GM18517 (cell line): Measurements from ENCODE around the gene KCNJ12.
"Not testable (repeated sequence)": the region's sequence is repeated elsewhere in the genome, so short reads cannot be mapped to it uniquely, and the experiment has no call there.

Experiments used
- ATAC-seq: cut with Tn5 transposase; IDR thresholded peaks from one replicate; pipeline ENCODE4 v1.9.1; 2021; ENCODE audit warnings: mild to moderate bottlenecking, moderate library complexity; ENCODE audit not compliant: unreplicated experiment

The KCNJ12 gene

DNA sequence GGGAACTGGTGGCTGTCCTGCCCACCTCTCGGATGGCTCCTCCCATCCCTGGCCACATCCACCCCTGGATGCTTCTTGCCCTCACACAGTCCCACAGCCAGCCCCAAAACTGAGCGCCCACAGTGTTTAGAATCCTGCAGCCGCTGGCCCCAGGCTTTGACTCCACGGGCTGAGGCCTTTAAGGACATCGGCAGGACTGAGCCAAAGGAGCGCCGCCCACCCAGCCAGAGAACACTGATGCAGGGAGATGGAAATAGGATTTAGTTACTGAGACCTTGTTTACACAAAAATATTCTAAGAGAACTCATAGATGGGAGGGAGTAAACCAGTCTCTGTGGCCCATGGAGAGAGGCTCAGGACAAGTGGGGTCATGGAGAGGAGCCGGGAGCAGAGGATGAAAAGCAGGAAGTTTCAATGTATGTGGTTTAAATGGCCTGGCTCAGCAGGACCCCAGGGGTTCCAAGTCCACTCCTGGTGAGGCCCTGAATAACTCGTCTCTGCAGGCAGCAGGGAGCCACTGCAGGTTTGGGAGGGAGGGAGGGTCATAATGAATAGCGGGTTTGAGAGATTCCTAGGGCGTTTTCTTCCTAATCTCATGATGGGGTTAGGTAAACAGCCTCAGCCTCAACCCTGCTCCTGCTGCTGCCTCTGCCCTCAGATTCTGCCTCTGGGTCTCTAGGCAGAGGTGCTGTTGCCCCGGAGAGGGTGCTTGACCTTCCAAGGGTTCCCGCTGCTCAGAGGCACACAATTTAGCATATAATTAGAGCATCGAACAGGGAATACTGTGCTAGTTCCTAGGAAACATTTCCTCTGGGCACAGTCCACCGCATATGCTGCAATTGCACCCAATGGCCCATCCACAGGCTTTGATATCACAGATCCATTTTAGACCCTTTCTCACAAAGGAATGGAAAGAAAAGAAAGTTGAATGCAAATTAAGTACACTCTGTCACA, 61.0 kb downstream of the KCNJ12 start:
- not testable (repeated sequence) for ATAC-seq

DNA sequence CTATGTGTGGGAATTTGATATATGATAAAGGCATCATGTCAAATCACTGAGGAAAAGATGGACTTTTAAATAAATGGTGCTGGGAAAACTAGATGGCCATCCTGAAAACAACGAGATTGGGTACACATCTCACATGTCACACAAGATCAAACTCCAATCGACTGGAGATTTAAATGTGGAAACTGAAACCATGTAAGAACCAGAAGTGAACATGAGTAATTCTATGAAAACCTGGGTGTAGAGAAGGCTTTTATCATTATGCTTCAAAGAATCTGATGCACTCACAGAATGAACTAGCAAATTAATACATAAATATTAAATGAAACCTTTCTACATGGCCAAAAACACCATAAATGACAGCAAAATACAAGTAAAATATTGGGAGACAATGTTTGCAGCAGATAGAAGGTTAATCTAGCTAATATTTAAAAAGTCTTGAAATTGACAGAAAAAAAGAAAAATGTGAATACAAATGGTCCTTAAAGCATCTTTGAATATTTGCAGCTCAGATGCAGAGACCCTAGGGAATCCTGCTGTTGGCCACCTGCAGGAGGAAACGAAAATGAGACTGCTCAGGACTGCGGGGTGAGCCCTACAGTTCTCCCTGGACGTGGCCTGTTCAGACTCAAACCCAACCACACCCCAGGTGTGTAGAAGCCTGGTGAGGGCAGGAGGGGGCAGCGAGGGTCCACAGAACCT, 62.3 kb downstream of the KCNJ12 start:
- not testable (repeated sequence) for ATAC-seq

DNA sequence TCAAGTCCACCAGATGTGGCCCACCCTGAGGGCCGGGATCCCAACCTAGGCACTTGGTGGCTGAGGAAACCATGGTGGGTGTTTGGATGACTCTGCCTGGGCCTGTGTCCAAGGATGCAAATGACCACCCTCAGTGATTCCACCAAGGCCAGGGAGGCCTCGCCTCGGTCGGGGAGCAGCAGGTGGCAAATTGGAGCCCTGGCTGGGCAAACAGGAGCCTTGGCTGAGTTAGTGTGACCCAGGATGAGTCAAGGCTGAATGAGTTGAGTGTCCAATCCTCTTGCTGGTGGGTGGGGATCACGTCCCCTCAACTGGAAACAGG, 62.8 kb downstream of the KCNJ12 start:
- not testable (repeated sequence) for ATAC-seq

DNA sequence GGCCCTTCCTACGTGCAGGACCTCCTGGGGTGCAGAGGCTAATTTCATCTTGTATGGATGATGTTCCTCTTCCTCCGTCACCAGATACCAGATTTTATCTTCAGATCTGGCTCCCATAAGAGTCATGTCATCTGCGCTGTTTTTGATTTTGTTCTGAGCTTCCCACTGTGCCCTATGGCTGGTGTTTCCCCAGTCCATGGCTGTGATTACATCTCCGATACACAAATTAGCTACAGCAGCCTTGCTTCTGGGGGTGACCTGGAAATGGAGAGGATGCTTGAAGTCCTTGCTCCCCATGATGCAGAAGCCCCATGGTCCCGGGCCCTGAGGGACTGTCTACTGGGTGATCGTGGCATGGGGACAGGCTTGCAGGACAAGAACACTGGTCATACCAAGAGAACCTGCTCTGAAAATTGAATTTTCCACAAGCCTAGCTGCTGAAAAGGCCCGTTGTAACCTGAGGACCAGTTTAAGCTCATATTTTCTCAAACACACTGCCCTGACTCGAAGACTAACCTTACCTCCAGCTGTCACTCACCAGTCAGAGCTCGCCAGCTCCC, 69.0 kb downstream of the KCNJ12 start:
- no peak for ATAC-seq

DNA sequence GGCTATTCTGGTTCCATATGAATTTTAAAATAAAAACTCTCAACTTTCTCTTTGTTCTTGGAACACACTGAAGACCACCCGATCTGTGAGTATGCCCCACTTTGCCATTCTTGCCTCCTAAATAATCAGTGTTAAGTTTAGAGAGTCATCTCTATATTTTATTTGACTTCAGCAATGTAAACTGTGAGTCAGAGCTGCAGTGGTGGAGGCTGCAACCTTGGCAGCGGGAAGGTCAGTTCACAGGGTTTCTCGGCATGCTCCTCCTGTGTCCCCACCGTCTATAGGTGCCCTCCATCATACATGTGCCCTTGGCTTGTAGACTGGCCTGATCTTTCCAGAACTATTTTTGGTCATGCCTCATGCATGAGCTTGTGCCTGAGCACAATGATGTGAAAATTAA, 71.4 kb downstream of the KCNJ12 start:
- ATAC-seq = not testable (repeated sequence)

DNA sequence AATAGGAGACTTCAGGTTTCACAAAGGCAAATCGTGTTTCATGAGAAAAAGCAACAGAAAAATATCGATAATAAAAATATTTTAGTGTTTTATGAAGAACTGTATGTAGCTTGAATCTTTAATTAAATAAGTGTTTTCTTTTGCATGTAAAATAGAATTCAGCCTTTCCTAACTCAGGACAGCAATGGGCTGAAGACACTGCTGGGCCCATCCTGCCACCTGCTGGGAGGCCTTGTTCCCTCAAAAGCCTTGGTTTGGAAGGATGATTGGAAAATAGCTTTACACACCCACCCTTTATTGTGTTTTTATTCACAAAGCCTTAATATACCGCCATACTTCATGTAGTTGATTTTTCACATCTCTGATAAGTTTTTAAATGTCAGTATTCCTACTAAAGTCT, 73.7 kb downstream of the KCNJ12 start:
- not testable (repeated sequence) for ATAC-seq

DNA sequence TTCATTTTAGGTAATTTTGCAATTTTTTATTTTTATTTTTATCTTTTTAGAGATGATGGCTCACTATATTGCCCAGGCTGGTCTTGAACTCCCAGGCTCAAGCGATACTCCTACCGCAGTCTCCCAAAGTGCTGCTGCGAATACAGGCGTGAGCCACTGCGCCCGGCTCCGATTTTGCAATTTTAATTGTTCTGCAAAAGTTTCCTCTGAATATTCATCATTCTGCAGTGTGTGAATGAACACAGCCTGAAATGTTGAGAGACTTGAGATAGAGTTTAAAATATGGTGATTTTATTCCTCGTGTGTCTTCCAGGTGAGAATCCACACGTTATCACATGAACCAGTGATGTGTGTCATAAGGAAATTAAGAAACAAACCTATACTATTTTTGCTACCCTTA, 75.8 kb downstream of the KCNJ12 start:
- ATAC-seq = no peak

DNA sequence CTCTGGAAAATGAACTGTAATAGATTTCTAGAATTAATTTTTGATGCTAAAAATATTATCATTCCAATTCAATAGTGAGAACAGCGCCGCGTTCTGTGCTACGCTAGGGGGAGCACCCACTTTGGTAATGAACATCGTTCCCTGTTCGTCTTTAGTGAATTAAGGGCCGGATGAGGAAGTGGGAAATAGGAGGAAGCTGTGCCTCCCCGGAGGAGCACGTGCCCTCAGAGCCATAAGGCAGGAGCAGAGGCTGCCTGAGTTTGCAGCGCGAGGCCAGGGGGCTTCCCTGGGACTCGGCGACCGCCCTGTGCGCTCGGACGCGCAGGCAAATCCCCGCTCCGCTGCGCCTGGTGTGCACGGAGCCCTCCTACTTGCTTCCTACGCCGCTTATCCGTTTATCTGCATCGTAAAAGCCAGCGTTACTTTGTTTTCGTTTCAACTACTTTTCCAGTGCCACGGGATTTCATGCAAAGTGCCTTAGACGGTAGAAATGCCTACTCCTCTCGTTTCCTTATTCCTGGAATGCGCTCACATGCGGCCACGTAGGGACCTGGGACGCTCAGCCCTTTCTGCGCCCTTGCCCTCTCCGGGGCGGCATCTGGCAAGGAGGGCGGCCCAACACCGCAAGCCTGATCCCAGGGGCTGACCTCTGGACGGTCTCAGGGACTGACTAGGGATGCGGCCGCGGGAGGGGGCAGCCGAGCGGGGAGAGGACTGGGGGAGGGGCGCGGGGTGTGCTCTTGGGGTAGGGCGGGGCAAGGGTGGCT, 76.4 kb downstream of the KCNJ12 start:
- ATAC-seq = no peak

DNA sequence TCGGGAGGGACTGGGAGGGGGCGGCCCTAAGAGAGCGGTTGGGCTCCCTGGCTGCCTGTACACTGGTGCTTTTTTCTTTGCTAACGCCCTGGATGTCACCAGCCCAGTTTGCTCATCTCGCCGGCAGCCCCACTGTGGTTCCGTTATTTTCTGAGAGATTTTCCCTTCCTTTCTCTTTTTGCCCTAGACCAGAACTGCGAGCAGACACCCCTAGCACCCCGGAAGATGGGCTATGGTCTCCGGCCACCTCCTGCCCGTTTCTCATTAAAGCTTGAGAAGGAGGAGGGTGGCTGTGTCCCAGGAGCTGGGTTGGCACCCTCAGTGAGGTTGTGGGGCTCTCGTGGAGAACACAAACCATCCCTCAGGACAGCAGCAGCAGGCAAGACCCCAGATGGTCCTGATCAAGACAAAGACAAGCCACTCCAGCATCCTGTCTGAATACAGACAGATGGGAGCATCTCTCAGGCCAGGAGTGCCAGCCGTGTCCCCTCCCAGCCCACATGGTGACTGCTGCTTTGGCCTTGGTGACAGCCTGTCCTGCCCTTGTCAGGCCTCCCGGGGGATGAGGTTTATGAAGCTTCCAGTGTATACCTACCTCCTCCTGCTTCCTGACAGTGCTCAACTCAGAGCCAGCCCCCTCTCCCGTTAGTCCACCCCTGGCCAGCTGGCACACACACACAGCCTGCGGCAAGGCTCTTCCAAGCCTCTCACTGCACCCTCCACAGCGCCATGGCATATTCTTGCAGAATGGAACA, 77.2 kb downstream of the KCNJ12 start:
- no peak for ATAC-seq

DNA sequence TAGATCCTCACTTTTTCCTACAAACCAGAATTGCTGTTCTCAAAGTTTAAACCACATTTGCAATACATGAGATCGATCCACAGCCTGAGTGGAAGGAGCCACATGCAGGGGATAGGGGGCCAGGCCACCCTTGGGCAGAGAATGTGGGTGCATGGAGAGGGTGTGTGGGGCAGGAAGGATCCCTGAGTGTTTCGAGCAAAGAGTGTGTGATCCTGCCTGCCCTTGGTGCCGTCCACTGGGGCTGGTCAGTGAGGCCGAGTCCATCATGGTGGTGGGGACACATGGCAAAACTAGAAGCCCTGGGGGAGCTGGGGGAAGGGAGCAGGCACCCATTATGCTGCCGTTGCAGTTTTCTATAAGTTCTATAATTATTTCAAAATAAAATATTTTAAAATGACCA, 77.8 kb downstream of the KCNJ12 start:
- not testable (repeated sequence) for ATAC-seq

DNA sequence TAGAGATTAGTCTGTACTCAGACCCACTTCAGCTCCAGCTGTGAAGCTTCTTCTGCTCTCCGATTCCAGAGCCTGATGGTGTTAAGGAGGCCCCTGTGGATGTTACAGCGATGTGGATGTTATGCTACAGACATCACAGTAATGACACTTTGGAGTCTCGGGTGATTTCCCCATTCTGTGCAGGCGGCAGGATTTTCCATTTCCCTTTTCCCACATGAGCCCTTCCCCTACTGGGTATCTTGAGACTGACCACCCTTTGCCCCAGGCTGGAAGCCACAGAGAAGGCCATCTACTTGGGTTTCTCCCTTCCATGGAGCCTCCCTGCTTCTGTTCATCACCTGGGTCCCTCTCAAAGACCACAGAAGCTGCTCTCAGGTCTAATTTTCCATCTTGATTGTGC, 78.3 kb downstream of the KCNJ12 start:
- no peak for ATAC-seq

DNA sequence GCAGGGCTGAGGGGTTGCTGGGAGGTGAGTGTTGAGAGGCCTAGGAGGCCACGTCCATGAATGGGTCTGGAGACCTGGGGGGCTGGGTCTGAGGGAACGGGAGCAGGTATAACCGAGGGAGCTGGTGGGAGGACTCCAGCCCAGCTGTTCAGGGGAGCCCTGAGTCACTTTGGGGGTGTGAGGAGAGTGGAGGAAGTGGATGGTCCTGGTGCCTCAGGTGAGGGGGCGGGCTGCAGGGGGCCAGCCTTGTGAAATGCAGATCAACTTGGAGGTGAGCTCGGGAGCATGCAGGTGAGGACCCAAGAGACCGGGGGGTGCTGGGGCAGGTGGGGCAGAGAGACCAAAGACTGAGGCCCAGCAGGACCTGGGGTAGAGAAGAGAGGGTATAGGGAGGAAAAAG, 79.6 kb downstream of the KCNJ12 start:
- no peak for ATAC-seq

DNA sequence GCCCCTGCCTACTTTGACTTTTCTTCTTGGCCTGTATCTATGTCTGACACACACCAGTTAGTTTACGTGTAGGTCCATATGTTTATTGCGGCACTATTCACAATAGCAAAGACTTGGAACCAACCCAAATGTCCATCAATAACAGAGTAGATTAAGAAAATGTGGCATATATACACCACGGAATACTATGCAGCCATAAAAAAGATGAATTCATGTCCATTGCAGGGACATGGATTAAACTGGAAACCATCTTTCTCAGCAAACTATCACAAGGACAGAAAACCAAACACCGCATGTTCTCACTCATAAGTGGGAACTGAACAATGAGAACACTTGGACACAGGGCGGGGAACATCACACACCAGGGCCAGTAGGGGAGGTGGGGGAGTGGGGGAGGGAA, 80.3 kb downstream of the KCNJ12 start:
- not testable (repeated sequence) for ATAC-seq

DNA sequence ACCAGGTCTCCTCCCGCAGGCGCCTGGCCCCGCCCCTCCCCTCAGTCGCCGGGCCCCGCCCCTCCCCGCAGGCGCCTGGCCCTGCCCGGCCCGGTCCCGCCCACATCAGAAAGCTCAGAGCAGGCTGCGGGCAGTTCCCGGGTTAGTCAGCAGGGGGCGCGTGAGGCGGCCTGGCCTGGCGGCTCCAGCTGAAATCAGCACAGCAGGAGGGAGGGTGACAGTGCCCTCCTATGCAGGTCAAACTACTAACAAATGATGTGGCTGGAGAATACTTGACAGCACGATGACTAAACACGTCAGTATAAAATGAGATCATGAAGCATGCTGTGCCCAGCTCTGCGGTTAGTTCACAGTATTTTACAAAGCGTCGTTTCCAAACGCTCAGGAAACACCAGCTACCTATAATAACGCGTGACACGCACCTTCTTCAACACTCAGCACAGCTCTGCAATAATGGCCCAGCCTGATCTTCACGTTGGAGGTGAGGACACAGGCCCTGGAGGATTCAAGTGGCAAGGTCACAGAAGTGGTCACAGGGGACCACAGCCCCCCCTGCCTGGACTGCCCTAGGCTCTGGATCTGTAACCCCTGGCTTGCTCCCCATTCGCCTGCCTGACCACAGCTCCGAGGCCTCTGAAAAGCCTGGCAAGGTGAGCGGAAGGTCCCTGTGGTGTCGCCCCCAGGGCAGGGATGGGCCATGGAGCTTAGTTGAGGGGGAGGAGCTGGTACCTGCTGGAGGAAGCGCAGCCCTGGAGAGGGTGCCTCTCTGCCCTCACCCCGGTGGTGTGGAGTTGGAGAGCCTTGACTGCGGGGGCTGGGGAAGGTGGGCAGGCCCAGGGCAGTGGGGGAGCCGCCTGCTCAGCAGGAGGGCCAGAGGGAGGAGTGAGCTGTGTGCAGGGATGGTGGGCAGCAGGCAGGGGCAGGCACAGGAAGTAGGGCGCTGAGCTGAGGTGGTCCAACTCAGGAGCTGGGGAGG, 81.2 kb downstream of the KCNJ12 start:
- peak; percentile 79 for ATAC-seq

DNA sequence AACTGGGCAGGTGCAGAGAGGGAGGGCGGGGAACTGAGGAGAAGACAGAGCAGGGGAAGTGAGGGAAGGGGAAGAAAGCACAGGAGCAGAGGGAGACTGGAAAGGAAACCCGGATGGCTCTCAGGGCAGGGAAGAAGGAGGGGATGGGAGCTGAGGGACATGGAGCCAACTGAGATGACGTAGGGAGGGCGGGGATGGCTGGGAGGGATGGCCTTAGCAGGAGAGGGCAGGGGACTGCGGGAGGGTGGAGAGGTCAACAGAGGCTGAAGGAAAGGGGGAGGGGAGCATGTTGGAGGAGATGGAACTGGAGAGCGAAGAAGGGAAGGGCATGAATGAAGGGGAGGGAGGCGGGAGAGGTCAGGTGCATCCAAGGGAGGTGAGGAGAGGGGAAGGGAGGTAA, 81.9 kb downstream of the KCNJ12 start:
- no peak for ATAC-seq

DNA sequence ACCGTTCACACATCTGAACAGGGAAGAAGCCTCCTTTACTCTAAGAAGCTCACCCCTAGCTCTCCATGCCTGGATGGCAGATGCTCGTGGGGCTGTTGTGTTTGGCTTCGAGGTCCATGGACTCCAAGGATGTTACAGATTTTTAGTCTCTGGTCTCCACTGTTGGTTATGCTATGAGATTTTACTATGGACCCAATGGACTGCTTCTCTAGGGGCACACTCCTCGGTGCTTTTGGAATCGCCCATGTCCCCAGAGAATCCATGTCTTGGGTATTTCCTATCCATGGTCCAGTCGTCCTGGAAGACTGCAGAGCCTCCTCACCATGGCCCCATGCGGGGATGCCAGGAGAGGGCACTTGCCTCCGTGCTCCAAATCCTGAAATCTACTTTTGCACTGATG, 83.4 kb downstream of the KCNJ12 start:
- no peak for ATAC-seq

DNA sequence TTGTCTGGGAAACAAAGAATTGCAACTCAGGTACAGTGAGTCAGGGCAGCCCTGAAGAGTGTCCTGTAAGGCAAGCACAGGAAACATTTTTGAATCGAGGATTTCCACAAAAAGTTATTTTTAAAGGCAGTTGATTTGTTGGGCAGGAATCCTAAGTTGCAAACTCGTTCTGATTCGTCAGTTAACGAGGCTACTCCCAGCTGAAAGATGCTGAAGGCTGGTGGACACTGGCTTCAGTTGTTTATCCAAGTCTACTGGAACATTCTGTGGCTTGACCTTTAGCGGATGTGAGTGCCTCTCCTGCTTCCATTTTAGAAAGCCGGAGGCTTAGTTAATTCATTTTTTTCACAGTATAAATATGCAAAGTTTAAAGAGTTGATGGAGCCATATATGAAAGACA, 84.2 kb downstream of the KCNJ12 start:
- no peak for ATAC-seq

DNA sequence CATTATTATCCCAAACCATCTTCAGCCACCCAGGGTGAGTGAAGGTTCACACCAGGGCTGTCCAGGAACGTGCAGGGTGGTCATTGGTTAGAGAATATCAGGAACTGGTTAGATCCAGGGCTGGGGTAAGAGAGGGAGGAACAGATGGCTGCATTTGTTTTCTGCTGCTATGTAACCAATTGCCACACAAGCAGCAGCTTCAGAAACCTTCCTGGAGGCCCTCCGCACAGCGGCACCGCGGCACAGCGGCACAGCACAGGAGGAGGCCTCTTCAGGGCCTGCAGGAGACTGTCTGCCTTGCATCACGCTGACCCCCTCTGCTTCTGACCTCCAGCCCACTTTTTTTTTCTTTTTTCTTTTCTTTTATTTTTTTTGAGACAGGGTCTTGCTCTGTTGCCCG, 86.1 kb downstream of the KCNJ12 start:
- no peak for ATAC-seq

DNA sequence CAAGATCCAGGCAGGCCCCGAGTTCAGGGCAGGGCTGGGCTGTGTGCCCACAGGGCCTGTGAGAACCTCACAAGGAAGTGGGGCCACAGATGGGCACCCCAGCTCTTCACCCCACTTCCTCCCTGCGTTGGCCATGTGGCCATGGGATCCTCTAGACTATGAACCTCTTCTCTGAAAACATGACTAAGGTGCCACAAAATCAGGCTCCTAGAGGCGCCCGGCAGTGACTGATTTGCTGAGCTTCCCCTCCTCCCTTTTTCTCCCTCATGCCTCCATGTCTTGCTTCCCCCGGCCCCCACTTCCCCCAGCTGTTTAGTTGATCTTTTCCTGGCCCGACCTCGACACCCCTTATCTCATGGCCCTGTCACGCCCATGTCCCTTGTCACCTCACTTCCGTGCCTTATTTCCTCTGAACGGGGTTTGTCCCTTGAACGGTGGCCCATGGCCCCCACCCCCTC, 87.1 kb downstream of the KCNJ12 start:
- no peak for ATAC-seq
